ENCODE data around the gene CDK12.

Gene CDK12

DNA sequence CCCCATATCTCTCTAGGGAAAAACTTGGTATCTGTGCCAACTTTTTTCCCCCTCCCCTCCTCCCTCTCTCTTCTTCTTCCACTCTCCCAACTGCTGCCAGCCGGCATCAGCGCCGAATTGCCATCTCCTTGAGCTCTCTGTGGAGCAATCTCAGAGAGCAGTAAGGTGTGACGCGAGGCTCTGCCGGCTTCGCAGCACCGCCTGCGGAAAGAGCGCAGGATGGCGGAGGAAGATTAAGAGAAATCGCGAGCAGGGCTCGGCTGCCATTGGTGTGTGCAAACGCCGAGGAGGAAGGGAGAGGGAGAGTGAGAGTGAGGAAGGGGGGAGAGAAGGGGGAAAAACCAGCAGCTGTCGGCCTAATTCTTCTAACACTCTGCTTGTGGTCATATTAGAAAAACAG, 102.2 kb downstream of the CDK12 start:
- TF ChIP-seq, protein P1, sequence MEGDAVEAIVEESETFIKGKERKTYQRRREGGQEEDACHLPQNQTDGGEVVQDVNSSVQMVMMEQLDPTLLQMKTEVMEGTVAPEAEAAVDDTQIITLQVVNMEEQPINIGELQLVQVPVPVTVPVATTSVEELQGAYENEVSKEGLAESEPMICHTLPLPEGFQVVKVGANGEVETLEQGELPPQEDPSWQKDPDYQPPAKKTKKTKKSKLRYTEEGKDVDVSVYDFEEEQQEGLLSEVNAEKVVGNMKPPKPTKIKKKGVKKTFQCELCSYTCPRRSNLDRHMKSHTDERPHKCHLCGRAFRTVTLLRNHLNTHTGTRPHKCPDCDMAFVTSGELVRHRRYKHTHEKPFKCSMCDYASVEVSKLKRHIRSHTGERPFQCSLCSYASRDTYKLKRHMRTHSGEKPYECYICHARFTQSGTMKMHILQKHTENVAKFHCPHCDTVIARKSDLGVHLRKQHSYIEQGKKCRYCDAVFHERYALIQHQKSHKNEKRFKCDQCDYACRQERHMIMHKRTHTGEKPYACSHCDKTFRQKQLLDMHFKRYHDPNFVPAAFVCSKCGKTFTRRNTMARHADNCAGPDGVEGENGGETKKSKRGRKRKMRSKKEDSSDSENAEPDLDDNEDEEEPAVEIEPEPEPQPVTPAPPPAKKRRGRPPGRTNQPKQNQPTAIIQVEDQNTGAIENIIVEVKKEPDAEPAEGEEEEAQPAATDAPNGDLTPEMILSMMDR (IDR thresholded peaks at IDR 0.05): no peak

GRCh38 chr17:39564211-39564848, 103.0 kb downstream of the CDK12 start:
- TF ChIP-seq, protein P1 (IDR thresholded peaks at IDR 0.05): no peak

- TF ChIP-seq, protein P1 (IDR thresholded peaks at IDR 0.05): no peak
These were observed 105.0 kb downstream of the CDK12 start for GRCh38 chr17:39566094-39566850.

GRCh38 chr17:39568702-39569101, 107.4 kb downstream of the CDK12 start:
- TF ChIP-seq, protein P1 (IDR thresholded peaks at IDR 0.05): no peak

GRCh38 chr17:39569126-39569525, 107.8 kb downstream of the CDK12 start:
- TF ChIP-seq, protein P1 (IDR thresholded peaks at IDR 0.05): no peak

DNA sequence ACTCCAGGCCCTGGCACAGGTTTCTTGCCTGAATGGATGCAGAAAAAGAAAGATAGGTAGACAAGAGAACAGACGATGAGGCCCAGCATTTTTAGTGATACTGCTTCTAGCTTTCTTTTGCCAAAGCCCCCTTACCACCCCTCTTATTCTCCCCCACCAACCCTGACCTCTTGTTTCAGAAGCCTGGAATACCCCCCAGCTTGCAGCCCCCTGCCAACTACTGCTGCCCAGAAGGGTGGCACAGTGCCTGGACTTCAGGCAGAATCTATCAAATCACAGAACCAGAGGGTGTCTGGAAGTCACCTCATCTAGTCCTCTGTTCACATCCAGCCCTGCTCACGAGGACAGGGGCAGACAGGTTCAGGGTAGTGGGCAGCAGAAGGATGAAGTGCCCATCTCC, 110.8 kb downstream of the CDK12 start:
- TF ChIP-seq, protein P1 (IDR thresholded peaks at IDR 0.05): no peak

- TF ChIP-seq, protein P1 (IDR thresholded peaks at IDR 0.05): no peak
These were observed 112.4 kb downstream of the CDK12 start for GRCh38 chr17:39573447-39574298.

Measured in LNCAP (cell line).